ENCODE results near the gene PLCD1.

GRCh38 chr3:38036906-38037305, 7.5 kb upstream of the PLCD1 start:
- no peak for TF ChIP-seq CTCF (IDR thresholded peaks at IDR 0.05; ENCODE audit: low read depth, low read length)
- TF ChIP-seq EZH2phosphoT487 (IDR thresholded peaks at IDR 0.05; ENCODE audit: low read depth): no peak

All from OCI-LY3 (cell line).